ENCODE results near the gene DUS2. TPM values are rescaled to one million over a fixed set of nuclear protein-coding genes. Genes with fewer than 3 reads are reported as not detected.
A peak's percentile ranks its signal among the peaks of the same experiment; 100 is the strongest.

DUS2 gene
- total RNA-seq, 1 donor from 2014 or later = 7.0 TPM

DNA sequence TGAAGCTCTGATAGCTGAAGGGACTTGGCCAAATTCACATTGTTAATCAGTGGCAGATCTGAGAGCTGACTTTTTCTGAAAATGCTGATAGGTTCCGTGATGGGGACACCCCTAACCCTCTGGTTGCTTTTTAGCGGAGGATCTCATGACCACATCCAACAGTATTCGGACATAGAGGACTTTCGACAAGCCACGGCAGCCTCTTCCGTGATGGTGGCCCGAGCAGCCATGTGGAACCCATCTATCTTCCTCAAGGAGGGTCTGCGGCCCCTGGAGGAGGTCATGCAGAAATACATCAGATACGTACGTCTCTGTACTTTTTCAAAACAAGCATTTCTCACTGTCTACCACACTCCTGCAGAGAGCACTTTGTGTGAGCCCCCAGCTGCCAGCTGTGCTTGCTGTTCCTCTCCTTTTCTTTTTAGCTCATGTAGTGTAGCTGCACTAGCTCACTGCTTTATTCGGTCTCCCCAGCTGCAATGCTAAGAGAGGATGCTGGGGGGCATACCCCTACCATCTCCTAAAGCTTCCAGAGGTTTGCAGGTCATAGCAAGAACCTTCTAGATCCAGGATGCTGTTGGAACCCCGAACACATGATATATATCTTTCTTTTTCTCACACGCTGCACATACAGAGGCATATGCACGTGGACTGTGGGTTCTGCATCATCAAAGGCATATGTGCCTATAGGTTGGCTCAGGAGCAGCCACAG, 47.9 kb downstream of the DUS2 start:
- intact Hi-C loops (cut with DNase I) = no loop called here
- DNase-seq (ENCODE audit: missing footprints) (no peak), ATAC-seq (no peak)

DNA sequence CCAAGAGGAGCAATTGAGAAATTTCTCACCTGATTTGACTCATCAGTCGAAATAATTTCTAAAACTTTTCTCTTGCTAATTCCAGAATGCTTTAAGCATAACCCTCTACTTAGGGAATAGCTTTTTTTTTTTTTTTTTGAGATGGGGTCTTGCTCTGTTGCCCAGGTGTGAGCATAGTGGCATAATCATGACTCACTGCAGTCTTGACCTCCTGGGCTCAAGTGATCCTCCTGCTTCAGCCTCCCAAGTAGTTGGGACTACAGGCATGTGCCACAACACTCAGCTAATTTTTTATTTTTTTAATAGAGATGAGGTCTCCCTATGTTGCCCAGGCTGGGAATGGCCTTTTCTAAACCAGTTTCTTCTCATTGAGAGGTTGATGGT, 48.4 kb downstream of the DUS2 start:
- DNase-seq (ENCODE audit: missing footprints) (no peak), ATAC-seq (no peak)
- intact Hi-C loops (cut with DNase I) = no loop called here

DNA sequence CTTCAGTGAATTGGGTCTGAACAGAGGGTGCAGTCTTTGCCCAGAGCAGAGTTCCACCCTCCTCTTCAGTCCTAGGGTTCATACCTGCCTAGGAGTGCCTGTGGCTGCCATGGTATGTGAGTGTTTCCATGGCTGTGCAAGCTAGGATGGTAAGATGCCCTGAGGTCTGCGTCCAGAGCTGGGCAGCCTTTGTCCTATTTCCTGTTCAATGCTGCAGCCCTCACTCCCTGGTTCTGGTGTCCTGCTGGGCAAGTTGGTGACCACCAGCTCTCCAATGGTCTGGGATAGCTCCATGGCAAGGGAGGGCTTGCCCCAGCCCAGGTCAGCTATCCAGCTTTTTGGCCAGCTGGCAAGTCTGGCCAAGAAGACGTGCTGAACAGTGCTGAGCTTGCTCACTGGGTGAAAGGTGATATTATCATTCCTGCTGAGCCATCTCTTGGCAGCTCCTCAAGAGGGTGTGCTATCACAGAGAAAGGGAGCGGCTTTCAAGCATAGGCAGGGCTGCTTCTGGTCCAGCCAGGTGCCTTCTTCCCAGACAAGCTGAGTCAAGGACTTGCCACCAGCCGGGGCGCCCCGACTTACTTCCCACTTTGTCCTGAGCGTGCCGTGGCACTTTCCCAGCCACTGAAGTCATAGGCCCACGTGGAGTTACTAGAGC, 49.1 kb downstream of the DUS2 start:
- intact Hi-C loops (cut with DNase I) = no loop called here
- ATAC-seq (peak; percentile 17), DNase-seq (ENCODE audit: missing footprints) (no peak)

DNA sequence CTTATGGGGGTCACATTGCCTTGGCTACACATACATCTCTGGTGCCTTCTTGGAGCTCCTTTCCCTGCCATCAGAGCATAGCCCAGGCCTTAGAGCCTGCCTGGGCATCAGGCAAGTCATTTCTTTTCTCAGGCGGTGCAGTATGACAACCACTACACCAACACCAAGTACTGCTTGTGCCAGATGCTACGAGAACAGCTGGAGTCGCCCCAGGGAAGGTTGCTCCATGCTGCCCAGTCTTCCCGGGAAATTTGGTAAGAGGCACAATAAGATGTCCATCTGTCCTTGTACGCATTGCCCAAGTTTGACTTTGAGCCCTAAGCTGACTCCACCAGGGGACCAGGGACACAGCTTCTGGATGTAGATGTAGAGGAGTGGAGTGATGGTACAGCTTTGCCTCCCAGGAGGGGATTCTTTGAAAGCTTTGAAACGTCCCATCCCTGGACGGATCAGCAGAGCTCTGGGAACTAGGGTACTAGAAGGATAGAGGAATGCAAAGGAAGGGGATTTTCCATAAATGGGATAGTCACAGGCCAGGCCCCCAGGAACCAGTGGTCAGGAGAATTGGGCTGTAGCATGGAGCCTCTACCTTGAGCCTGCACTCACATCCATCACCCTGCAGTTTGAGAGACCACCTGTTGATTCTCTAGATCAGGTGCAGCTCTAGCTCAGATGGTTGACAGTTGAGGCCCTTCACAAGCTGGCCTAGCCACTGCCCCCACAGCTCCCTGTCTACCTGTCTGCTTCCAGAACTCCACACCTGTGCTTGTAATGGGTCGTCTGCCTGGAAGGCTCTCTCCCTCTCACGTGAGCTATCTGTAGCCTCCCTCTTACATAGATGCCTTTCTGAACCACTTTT, 51.0 kb downstream of the DUS2 start:
- intact Hi-C loops (cut with DNase I) = no loop called here
- no peak for DNase-seq (ENCODE audit: missing footprints)
- no peak for ATAC-seq

DNA sequence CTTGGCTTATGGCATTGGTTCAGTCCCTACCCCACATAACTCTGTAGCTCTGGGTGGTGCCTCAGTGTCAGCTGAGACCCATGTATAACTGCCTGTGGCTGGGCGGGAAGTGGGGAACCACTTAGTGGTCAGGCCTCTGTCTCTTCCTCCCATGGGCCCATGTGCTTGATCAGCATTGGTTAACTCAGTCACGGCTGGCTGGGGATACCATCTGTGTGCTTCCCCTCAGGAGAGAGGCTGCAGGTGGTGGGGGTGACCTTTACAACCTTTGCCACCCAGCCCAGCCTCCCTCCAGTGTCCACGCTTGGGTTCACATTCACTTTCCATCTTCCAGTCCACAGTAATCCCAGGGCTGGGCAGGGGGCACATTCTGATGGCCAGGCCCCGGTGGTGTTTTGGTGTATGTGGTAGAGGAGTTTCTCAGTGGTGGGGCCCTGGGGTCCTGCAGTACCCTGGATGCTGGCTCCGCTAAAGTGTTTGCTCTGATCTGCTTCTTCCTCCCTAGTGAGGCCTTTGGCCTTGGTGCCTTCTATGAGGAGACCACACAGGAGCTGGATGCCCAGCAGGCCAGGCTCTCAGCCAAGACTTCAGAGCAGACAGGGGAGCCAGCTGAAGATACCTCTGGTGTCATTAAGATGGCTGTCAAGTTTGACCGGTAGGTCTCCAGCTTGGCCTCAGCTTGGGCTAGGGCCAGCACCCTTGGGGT, 51.9 kb downstream of the DUS2 start:
- no peak for DNase-seq (ENCODE audit: missing footprints)
- no peak for ATAC-seq
- intact Hi-C loops (cut with DNase I) = no loop called here

DNA sequence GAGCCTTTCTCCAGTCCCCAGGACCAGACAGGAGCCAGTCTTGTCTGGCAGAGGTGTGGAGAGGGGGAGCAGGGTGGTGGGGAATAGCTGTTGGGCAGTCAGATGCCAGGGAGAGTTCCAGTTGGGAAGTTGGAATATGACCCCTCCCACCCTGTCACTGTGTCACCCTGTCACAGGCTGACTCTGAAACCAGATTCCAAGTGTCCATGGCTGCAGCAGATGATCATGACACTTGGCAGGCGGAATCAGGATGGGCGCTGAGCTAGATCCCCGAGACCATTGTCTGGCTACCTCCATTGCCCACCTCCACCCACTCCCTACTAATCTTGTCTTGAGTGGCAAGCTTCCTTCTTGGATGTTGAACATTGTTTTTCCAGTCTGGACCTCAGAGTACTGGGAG, 52.9 kb downstream of the DUS2 start:
- DNase-seq (ENCODE audit: missing footprints) (no peak), ATAC-seq (no peak)
- intact Hi-C loops (cut with DNase I) = no loop called here

DNA sequence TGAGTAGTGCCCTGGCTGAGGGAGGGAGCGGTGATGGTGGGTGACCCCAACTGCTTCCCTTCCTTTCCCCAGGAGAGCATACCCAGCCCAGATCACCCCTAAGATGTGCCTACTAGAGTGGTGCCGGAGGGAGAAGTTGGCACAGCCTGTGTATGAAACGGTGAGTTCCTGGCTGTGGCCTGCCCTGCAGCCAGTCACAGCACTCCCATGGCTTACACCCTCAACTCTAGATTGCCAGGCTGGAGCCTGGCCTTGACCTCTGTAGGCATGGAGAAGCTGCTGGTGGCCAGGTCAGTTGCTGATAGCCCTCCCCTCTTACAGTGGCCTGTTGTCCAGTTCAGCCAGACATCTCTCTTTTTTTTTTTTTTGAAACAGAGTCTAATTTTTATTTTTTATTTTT, 53.5 kb downstream of the DUS2 start:
- DNase-seq (ENCODE audit: missing footprints) (no peak), ATAC-seq (no peak)
- intact Hi-C loops (cut with DNase I) = no loop called here

DNA sequence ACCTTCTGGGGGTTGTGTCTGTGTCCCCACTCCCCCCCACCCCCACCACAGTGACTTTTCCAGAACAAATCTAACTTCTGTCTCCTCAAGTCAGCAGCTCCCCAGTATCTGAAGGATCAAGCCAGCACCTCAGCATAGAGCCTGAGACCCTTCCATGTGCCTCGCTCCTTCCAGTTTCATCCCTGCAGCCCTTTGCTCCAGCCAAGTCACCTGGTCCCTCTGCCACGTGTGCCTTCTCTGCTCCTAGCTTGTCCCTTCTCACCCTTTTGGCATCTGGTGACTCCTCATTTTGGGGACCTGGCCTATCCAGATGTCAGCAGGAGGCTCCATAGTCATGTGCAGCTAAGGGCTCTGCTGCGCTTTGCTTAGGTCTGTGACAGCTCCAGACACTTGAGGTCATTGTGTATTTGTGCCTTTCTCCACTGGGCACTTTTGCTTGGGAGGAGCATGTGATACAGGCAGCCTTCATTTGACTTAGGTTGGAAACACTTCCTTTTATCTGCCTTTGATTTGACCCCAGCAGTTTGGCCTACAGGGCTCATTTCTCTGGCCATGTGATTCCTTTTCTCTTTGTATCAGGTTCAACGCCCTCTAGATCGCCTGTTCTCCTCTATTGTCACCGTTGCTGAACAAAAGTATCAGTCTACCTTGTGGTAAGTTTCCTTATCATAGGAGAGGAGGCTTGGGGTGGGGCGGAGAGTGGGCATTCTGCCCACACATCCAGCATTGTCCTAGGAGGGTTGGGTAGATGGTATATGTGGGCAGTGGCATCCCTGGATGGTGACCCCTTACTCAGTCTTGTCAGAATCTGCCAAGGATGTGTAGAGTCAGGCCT, 55.0 kb downstream of the DUS2 start:
- no peak for DNase-seq (ENCODE audit: missing footprints)
- ATAC-seq = no peak
- intact Hi-C loops (cut with DNase I) = no loop called here

DNA sequence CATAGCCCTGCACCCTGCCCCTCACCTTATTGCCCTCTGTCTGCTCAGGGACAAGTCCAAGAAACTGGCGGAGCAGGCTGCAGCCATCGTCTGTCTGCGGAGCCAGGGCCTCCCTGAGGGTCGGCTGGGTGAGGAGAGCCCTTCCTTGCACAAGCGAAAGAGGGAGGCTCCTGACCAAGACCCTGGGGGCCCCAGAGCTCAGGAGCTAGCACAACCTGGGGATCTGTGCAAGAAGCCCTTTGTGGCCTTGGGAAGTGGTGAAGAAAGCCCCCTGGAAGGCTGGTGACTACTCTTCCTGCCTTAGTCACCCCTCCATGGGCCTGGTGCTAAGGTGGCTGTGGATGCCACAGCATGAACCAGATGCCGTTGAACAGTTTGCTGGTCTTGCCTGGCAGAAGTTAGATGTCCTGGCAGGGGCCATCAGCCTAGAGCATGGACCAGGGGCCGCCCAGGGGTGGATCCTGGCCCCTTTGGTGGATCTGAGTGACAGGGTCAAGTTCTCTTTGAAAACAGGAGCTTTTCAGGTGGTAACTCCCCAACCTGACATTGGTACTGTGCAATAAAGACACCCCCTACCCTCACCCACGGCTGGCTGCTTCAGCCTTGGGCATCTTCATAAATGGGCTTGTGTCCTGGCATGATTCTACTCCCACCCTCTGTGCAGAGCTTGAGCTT, 55.8 kb downstream of the DUS2 start:
- DNase-seq (ENCODE audit: missing footprints) (no peak), ATAC-seq (no peak)
- intact Hi-C loops (cut with DNase I) = no loop called here

DNA sequence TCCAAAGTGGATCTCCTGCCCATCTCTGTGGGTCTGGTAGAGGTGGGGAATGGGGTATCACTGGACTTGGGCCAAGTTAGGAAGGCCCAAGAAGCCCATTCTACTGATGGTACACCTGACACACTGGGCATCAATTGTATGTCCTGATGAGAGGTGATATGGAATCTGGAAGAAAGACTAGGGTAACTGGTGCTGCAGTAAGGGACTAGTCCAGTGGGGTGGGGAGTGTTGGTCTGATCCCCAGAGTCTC, 56.2 kb downstream of the DUS2 start:
- no peak for DNase-seq (ENCODE audit: missing footprints)
- intact Hi-C loops (cut with DNase I) = no loop called here
- ATAC-seq = no peak

DNA sequence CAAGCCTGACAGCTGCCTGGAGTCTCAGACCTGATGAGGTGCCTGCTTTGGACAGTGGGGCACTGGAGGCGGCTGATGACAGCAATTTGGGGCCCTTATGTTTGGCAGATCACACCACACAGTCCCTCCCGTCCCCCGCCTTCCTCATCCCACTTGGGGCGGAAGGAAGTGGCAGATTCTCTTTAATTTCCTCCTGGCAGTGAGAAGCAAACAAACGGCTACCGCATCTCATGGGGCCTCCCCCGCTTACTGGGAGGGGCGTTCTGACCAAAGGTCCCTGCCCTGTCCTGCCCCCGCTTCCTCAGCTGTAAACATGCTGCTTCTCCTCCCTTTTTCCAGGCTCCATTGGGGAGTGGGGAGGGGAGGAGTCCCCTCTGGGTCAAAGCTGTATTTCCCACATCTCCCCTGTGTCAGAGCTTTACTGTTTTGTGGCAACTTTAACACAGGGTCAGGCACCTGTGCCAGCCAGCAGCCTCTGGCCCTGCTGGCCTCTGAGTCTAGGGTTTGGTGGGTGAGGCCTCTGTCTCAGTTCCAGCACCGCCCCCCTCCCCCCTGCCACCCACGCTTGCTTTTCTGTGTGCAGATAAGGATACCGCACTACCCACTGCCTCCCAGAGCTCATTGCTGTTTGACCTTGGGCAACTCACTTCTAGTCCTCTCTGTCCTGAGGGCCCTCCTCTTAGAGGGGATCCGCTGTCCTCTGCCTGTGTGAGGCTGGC, 56.7 kb downstream of the DUS2 start:
- peak; percentile 91 for DNase-seq (ENCODE audit: missing footprints)
- intact Hi-C loops (cut with DNase I) = no loop called here
- peak; percentile 63 for ATAC-seq

DNA sequence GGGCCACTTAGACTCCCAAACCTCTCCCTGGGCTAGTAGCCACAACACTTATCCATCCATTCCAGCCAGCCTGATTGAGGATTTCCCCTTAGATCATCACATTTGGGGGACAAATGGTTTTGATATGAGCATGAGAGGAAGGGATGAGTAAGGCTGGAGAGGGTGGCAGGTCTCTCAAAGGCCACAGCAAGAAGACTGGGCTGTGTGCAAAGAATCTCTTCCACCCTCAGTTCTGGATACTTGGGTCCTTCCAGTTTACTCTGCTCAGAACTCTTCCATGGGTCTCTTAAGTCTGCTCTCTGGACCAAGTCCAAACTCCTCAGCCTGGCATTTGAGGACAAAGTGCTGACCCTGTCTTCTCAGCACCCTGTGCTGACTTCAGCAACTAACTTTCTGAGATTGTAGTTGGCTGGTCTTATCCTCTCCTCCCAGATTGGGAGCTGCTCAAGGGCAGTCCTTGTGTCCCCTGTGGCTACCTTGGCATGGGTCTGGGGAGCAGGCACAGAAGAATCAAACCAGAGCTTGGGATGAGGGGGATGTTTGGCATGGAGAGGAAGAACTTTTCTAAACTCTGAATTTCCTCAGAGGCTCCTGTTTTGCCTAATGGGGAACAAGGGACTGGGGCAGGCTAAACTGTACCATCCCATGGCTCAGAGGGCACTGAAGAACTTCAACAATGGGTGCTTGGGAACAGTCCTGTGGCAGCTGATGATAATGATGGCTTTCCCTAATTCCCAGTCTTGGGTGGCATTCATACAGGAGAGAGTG, 59.0 kb downstream of the DUS2 start:
- intact Hi-C loops (cut with DNase I) = no loop called here
- ATAC-seq = no peak
- no peak for DNase-seq (ENCODE audit: missing footprints)

DNA sequence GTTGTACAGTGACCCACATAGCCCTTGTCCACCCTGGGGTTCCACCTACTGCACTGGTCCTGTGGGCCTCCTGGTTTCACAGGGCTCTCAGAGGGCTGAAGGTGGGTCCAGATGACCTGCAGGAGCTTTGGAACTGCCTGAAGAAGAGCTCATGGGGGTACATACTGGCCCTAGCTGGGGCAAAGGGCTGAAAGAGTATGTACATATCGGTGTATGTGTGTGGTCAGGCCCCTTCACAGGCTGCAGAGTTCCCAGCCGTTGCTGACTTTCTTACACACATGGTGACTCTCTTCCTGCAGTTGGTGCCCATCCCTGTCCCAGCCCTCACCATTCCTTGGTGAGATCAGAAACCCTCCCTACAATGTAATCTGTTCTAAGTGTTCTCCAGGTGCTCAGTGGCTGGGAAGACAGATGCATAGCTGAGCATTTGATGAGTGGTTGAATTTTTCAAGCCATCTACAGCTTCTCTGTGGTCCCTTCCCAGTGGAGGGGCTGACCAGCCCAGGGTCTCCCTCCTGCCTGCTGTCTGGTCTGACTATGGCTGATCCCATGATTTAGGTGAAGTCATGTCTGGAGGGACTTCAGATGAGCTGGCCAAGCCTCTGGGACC, 59.6 kb downstream of the DUS2 start:
- DNase-seq (ENCODE audit: missing footprints) (no peak), ATAC-seq (no peak)
- intact Hi-C loops (cut with DNase I) = no loop called here

DNA sequence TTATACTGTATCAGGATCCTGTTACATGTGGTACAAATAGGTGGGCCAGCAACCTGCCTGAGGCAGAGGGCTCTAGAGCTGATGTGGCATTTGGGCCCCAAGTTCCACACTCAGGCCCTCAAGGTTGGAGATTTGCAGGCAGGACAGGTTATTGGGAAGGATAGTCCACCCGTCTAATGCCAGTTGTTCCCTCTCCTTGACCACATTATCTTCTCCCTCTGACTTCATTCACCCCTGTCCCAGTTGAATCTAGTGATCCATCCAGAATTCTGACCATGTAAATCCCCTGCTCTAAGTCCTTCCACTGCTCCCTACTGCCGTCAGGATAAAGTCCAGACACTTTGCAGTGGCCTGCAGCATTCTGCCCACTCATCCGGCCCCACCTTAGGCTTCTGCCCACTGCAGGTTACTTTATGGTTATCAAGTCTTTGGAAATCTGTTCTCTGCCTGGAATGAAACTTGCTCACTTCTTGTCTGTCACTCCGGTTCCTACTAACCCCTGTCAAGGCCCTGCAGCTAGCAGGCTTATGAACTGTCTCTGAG, 60.2 kb downstream of the DUS2 start:
- DNase-seq (ENCODE audit: missing footprints) = no peak
- no peak for ATAC-seq
- intact Hi-C loops (cut with DNase I) = no loop called here

DNA sequence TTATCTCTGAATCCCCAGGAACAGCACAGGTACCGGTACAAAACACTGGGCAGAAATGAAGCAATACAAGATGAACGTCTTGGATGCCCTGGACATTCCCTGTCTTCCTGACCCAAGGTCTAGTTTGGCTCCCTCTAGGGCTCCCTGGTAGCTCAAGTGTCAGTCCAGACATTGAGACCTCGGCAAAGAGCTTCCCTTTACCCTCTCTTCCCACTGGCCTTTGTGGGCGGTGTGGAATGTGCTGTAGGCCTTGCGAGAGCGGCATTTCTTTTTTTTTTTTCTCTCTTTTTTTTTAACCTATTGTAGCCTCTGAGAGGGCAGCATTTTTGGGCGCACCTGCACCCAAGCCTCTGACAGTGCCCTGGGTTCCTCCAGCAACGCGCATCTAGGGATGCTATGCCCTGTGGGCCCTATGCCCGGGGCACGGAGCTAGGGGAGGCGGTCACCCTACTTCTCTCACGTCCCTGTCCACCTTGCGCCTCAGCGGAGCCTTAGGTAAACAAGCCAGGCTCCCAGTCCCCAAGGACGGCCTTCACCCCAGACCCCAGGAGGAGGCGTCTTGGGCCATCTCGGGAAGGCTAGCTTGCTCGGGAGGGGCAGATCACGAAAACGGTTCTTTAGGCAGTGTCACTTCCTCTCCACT, 60.9 kb downstream of the DUS2 start:
- DNase-seq (ENCODE audit: missing footprints) (peak; percentile 65), ATAC-seq (peak; percentile 0)
- intact Hi-C loops (cut with DNase I) = no loop called here
